GM12878 (cell line): ENCODE results near the gene RETN. TPM values are rescaled to one million over a fixed set of nuclear protein-coding genes. Genes with fewer than 3 reads are reported as not detected.

ENCODE experiments used
- ATF7 ChIP-seq: fragments of 450-650 bp; IDR thresholded peaks from 2 replicates; pipeline ENCODE4 v1.6.1; 2016; ENCODE audit warnings: low read depth, mild to moderate bottlenecking
- CBX3 ChIP-seq: fragments of 200-600 bp; sonication (generic); IDR thresholded peaks from 2 replicates; pipeline ENCODE4 v1.6.1; 2016; ENCODE audit warnings: low read depth, borderline replicate concordance
- JUND ChIP-seq: IDR thresholded peaks from 2 replicates; pipeline ENCODE4 v1.6.1; 2012; ENCODE audit warnings: low read depth, mild to moderate bottlenecking, low read length, improper control_type of control experiment, moderate library complexity
- MTA2 ChIP-seq: fragments of 450-650 bp; IDR thresholded peaks from 2 replicates; pipeline ENCODE4 v1.6.1; 2016; ENCODE audit warnings: low read depth, mild to moderate bottlenecking, moderate library complexity
- PBX3 ChIP-seq: IDR thresholded peaks from 2 replicates; pipeline ENCODE4 v1.6.1; 2011; ENCODE audit warnings: mild to moderate bottlenecking, low read depth, low read length, moderate library complexity; ENCODE audit not compliant: insufficient replicate concordance
- PKNOX1 ChIP-seq: fragments of 450-650 bp; IDR thresholded peaks from 2 replicates; pipeline ENCODE4 v1.6.1; 2016; ENCODE audit warnings: mild to moderate bottlenecking
- PML ChIP-seq: IDR thresholded peaks from 2 replicates; pipeline ENCODE4 v1.6.1; 2012; ENCODE audit warnings: low read length, inconsistent platforms
- RAD21 ChIP-seq: IDR thresholded peaks from 2 replicates; pipeline ENCODE4 v1.6.1; 2011; ENCODE audit warnings: mild to moderate bottlenecking, low read depth, low read length, moderate library complexity; ENCODE audit not compliant: insufficient read depth
- YBX1 ChIP-seq: fragments of 450-650 bp; IDR thresholded peaks from 2 replicates; pipeline ENCODE4 v1.6.1; 2016; ENCODE audit warnings: antibody characterized with exemption
- ZBED1 ChIP-seq: IDR thresholded peaks from 2 replicates; pipeline ENCODE4 v1.6.1; 2016; ENCODE audit warnings: borderline replicate concordance
- ZNF24 ChIP-seq: fragments of 450-650 bp; IDR thresholded peaks from 2 replicates; pipeline ENCODE4 v1.6.1; 2017; ENCODE audit warnings: antibody characterized with exemption, mild to moderate bottlenecking
- polyA plus RNA-seq, 11 experiments: library from polyadenylated mRNA; depleted of rRNA in 4 of 11; unstranded in 6 of 11; stranded (reverse) in 5 of 11; fragments of >200 nt; fragmentation: Nextera tagmentation in 4 of 11; fragmentation: Illumina TruSeq in 1 of 11; extraction: Ambion mirVana in 4 of 11; extraction: Trizol in 1 of 11; gene quantifications; 1 replicate in 1 of 11; 2 replicates in 10 of 11; pipeline versions ENCODE4 v1.2.1 to v1.2.3, GENCODE V29; 2011 to 2016; ENCODE audit warnings: inconsistent platforms in 2 of 11, missing spikeins in 2 of 11, low read depth in 1 of 11
- total RNA-seq, 4 experiments: library from RNA; depleted of rRNA in 3 of 4; stranded (reverse); fragments of >200 nt in 3 of 4; fragmentation: Illumina TruSeq in 1 of 4; extraction: Trizol in 1 of 4; gene quantifications; 2 replicates each; pipeline versions ENCODE4 v1.2.1 to v1.2.3, GENCODE V29; 2013 to 2021
- TF ChIP-seq, protein P1 (sequence below): IDR thresholded peaks from 2 replicates; pipeline ENCODE4 v1.6.1; 2012; ENCODE audit warnings: mild to moderate bottlenecking, low read depth, low read length
- TF ChIP-seq, protein P2 (sequence below): IDR thresholded peaks from 2 replicates; pipeline ENCODE4 v1.6.1; 2011; ENCODE audit warnings: low read depth, low read length, improper control_type of control experiment, borderline replicate concordance
- TF ChIP-seq, protein P3 (sequence below): fragments of 450-650 bp; IDR thresholded peaks from 2 replicates; pipeline ENCODE4 v1.6.1; 2016; ENCODE audit warnings: mild to moderate bottlenecking, moderate library complexity, borderline replicate concordance
- TF ChIP-seq, protein P4 (sequence below): fragments of 450-650 bp; IDR thresholded peaks from 2 replicates; pipeline ENCODE4 v1.6.1; 2018; ENCODE audit warnings: borderline replicate concordance, mild to moderate bottlenecking; ENCODE audit not compliant: partially characterized antibody

RETN gene
- total and polyA plus RNA-seq, 10 of the 15 experiments (the other 5 are each of a cell fraction or from before 2014, with no cell fraction given), result 0.26 TPM; not detected in 9

GRCh38 chr19:7705387-7706187 is 36.7 kb downstream of the RETN start (continued):
- TF ChIP-seq, protein P1, sequence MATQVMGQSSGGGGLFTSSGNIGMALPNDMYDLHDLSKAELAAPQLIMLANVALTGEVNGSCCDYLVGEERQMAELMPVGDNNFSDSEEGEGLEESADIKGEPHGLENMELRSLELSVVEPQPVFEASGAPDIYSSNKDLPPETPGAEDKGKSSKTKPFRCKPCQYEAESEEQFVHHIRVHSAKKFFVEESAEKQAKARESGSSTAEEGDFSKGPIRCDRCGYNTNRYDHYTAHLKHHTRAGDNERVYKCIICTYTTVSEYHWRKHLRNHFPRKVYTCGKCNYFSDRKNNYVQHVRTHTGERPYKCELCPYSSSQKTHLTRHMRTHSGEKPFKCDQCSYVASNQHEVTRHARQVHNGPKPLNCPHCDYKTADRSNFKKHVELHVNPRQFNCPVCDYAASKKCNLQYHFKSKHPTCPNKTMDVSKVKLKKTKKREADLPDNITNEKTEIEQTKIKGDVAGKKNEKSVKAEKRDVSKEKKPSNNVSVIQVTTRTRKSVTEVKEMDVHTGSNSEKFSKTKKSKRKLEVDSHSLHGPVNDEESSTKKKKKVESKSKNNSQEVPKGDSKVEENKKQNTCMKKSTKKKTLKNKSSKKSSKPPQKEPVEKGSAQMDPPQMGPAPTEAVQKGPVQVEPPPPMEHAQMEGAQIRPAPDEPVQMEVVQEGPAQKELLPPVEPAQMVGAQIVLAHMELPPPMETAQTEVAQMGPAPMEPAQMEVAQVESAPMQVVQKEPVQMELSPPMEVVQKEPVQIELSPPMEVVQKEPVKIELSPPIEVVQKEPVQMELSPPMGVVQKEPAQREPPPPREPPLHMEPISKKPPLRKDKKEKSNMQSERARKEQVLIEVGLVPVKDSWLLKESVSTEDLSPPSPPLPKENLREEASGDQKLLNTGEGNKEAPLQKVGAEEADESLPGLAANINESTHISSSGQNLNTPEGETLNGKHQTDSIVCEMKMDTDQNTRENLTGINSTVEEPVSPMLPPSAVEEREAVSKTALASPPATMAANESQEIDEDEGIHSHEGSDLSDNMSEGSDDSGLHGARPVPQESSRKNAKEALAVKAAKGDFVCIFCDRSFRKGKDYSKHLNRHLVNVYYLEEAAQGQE, result no peak
- TF ChIP-seq YBX1, result no peak
- TF ChIP-seq, protein P2, sequence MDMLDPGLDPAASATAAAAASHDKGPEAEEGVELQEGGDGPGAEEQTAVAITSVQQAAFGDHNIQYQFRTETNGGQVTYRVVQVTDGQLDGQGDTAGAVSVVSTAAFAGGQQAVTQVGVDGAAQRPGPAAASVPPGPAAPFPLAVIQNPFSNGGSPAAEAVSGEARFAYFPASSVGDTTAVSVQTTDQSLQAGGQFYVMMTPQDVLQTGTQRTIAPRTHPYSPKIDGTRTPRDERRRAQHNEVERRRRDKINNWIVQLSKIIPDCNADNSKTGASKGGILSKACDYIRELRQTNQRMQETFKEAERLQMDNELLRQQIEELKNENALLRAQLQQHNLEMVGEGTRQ, result no peak
- TF ChIP-seq CBX3, result no peak
- peak; percentile 72 for TF ChIP-seq ATF7
- TF ChIP-seq JUND, result no peak
- TF ChIP-seq PML, result peak; percentile 70; the same call in 1 of the 2 replicates
- no peak for TF ChIP-seq PKNOX1
- peak; percentile 52 for TF ChIP-seq RAD21
- TF ChIP-seq ZBED1, result peak; percentile 90
- TF ChIP-seq, protein P3, sequence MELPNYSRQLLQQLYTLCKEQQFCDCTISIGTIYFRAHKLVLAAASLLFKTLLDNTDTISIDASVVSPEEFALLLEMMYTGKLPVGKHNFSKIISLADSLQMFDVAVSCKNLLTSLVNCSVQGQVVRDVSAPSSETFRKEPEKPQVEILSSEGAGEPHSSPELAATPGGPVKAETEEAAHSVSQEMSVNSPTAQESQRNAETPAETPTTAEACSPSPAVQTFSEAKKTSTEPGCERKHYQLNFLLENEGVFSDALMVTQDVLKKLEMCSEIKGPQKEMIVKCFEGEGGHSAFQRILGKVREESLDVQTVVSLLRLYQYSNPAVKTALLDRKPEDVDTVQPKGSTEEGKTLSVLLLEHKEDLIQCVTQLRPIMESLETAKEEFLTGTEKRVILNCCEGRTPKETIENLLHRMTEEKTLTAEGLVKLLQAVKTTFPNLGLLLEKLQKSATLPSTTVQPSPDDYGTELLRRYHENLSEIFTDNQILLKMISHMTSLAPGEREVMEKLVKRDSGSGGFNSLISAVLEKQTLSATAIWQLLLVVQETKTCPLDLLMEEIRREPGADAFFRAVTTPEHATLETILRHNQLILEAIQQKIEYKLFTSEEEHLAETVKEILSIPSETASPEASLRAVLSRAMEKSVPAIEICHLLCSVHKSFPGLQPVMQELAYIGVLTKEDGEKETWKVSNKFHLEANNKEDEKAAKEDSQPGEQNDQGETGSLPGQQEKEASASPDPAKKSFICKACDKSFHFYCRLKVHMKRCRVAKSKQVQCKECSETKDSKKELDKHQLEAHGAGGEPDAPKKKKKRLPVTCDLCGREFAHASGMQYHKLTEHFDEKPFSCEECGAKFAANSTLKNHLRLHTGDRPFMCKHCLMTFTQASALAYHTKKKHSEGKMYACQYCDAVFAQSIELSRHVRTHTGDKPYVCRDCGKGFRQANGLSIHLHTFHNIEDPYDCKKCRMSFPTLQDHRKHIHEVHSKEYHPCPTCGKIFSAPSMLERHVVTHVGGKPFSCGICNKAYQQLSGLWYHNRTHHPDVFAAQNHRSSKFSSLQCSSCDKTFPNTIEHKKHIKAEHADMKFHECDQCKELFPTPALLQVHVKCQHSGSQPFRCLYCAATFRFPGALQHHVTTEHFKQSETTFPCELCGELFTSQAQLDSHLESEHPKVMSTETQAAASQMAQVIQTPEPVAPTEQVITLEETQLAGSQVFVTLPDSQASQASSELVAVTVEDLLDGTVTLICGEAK, result no peak
- TF ChIP-seq MTA2, result peak; percentile 88
- TF ChIP-seq PBX3, result no peak
- TF ChIP-seq, protein P4, sequence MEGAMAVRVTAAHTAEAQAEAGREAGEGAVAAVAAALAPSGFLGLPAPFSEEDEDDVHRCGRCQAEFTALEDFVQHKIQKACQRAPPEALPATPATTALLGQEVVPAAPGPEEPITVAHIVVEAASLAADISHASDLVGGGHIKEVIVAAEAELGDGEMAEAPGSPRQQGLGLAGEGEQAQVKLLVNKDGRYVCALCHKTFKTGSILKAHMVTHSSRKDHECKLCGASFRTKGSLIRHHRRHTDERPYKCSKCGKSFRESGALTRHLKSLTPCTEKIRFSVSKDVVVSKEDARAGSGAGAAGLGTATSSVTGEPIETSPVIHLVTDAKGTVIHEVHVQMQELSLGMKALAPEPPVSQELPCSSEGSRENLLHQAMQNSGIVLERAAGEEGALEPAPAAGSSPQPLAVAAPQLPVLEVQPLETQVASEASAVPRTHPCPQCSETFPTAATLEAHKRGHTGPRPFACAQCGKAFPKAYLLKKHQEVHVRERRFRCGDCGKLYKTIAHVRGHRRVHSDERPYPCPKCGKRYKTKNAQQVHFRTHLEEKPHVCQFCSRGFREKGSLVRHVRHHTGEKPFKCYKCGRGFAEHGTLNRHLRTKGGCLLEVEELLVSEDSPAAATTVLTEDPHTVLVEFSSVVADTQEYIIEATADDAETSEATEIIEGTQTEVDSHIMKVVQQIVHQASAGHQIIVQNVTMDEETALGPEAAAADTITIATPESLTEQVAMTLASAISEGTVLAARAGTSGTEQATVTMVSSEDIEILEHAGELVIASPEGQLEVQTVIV, result no peak
- peak; percentile 64; the same call in 1 of the 2 replicates for TF ChIP-seq ZNF24
